H1 (cell line): ENCODE results near the gene NLGN4Y. TPM values are rescaled to one million over a fixed set of nuclear protein-coding genes. Genes with fewer than 3 reads are reported as not detected.
A peak's percentile ranks its signal among the peaks of the same experiment; 100 is the strongest.

Experiments
- CTCF ChIA-PET: fragments of 300-600 bp; sonication (Branson Sonifier 250); formaldehyde crosslinking; loops from one replicate; lab custom pipeline; 2021; ENCODE audit not compliant: partially characterized antibody; lab: Charles Lee
- POLR2A ChIA-PET: fragments of 300-600 bp; sonication (Branson Sonifier 250); formaldehyde crosslinking; loops from one replicate; lab custom pipeline; 2021; ENCODE audit warnings: inconsistent platforms; ENCODE audit not compliant: partially characterized antibody; lab: Charles Lee
- DNase-seq, 2 experiments: peaks; one replicate each; pipeline versions ENCODE4 v3.0.0 to v3.0.0-alpha.2; 2010 to 2022; ENCODE audit warnings: low spot score in 2 of 2, low read depth in 1 of 2, mixed read lengths in 1 of 2
- FAIRE-seq: peaks from 2 replicates; lab custom pipeline; 2011; peaks lifted over from hg19 to GRCh38; lab: Jason Lieb, UNC
- H2AFZ ChIP-seq: 2 replicates; pipeline ENCODE4 v1.8.1; 2012; ENCODE audit warnings: low read length, inconsistent platforms
- H2AK5ac ChIP-seq: 2 replicates; pipeline ENCODE4 v1.6.1; 2013; ENCODE audit warnings: low read depth, low read length
- H2BK120ac ChIP-seq: replicated peaks from 2 replicates; pipeline ENCODE3; 2013; ENCODE audit warnings: low read depth, low read length, inconsistent platforms
- H2BK12ac ChIP-seq: 2 replicates; pipeline ENCODE4 v1.6.1; 2013; ENCODE audit warnings: low read depth, low read length
- H2BK15ac ChIP-seq: 2 replicates; pipeline ENCODE4 v1.6.1; 2013; ENCODE audit warnings: low read length
- H2BK20ac ChIP-seq: 2 replicates; pipeline ENCODE4 v1.6.1; 2013; ENCODE audit warnings: low read length
- H2BK5ac ChIP-seq: 2 replicates; pipeline ENCODE4 v1.6.1; 2013; ENCODE audit warnings: low read depth, low read length
- H3K14ac ChIP-seq: 2 replicates; pipeline ENCODE4 v1.6.1; 2013; ENCODE audit warnings: inconsistent platforms; ENCODE audit not compliant: insufficient read length
- H3K18ac ChIP-seq: 2 replicates; pipeline ENCODE4 v1.6.1; 2013; ENCODE audit warnings: low read length; ENCODE audit errors: extremely low read depth
- H3K23ac ChIP-seq: 2 replicates; pipeline ENCODE4 v1.6.1; 2013; ENCODE audit warnings: inconsistent platforms; ENCODE audit not compliant: insufficient read length
- H3K23me2 ChIP-seq: 2 replicates; pipeline ENCODE4 v1.6.1; 2013; ENCODE audit warnings: low read depth, low read length
- H3K27ac ChIP-seq: 2 replicates; pipeline ENCODE4 v1.6.1; 2011; ENCODE audit warnings: low read depth, low read length, inconsistent platforms
- H3K27me3 ChIP-seq, 4 experiments: replicated peaks in 1 of 4; 1 replicate in 1 of 4; 2 replicates in 3 of 4; pipeline versions ENCODE4 v1.6.1 to v1.8.1; 2011 to 2013; ENCODE audit warnings: low read length in 3 of 4, mild to moderate bottlenecking in 3 of 4, inconsistent platforms in 2 of 4, mixed read lengths in 2 of 4, moderate library complexity in 1 of 4; ENCODE audit not compliant: control insufficient read depth in 3 of 4, insufficient read depth in 3 of 4; ENCODE audit errors: extremely low read depth in 1 of 4
- H3K36me3 ChIP-seq, 4 experiments: 2 replicates each; pipeline versions ENCODE4 v1.6.1 to v1.8.1; 2011 to 2013; ENCODE audit warnings: mild to moderate bottlenecking in 4 of 4, low read length in 3 of 4, moderate library complexity in 2 of 4, control low read depth in 1 of 4, inconsistent platforms in 1 of 4; ENCODE audit not compliant: insufficient read depth in 4 of 4, control insufficient read depth in 2 of 4
- H3K4ac ChIP-seq: replicated peaks from 2 replicates; pipeline ENCODE3; 2013; ENCODE audit warnings: low read length, low read depth, mixed read lengths, inconsistent platforms; ENCODE audit not compliant: insufficient read length
- H3K4me1 ChIP-seq, 4 experiments: replicated peaks in 1 of 4; 1 replicate in 1 of 4; 2 replicates in 3 of 4; pipeline versions ENCODE4 v1.6.1 to v1.8.1; 2011 to 2013; ENCODE audit warnings: low read length in 3 of 4, inconsistent platforms in 2 of 4, mixed read lengths in 1 of 4; ENCODE audit not compliant: insufficient read depth in 4 of 4, control insufficient read depth in 3 of 4
- H3K4me2 ChIP-seq, 2 experiments: 2 replicates each; pipeline versions ENCODE4 v1.6.1 to v1.8.1; 2011 to 2013; ENCODE audit warnings: low read depth in 2 of 2, low read length in 2 of 2, control low read depth in 1 of 2, inconsistent platforms in 1 of 2, mild to moderate bottlenecking in 1 of 2; ENCODE audit not compliant: insufficient read depth in 1 of 2
- H3K4me3 ChIP-seq, 4 experiments: fragments of 200-600, 300-600 bp in 1 of 4; sonication (generic), shearing (Covaris generic), sonication (Bioruptor Twin) in 1 of 4; 2 replicates each; pipeline versions ENCODE4 v1.5.1 to v1.8.1; 2011 to 2016; ENCODE audit warnings: low read length in 4 of 4, low read depth in 3 of 4, control low read depth in 2 of 4, inconsistent platforms in 2 of 4, mild to moderate bottlenecking in 2 of 4, mixed read lengths in 1 of 4, moderate library complexity in 1 of 4; ENCODE audit not compliant: insufficient read depth in 2 of 4; ENCODE audit errors: extremely low read depth in 1 of 4
- H3K56ac ChIP-seq: replicated peaks from 2 replicates; pipeline ENCODE3; 2013; ENCODE audit warnings: low read depth, mild to moderate bottlenecking, mixed read lengths, low read length, inconsistent platforms; ENCODE audit not compliant: insufficient read length
- H3K79me1 ChIP-seq: 2 replicates; pipeline ENCODE4 v1.6.1; 2013; ENCODE audit warnings: low read depth, low read length, control low read depth
- H3K79me2 ChIP-seq, 2 experiments: 2 replicates each; pipeline versions ENCODE4 v1.6.1 to v1.8.1; 2012 to 2013; ENCODE audit warnings: low read length in 2 of 2, mild to moderate bottlenecking in 2 of 2, inconsistent platforms in 1 of 2; ENCODE audit not compliant: insufficient read depth in 2 of 2, control insufficient read depth in 1 of 2
- H3K9ac ChIP-seq, 4 experiments: replicated peaks in 1 of 4; 1 replicate in 1 of 4; 2 replicates in 3 of 4; pipeline versions ENCODE4 v1.6.1 to v1.8.1; 2011 to 2013; ENCODE audit warnings: low read depth in 3 of 4, low read length in 3 of 4, control low read depth in 2 of 4, mild to moderate bottlenecking in 2 of 4, moderate library complexity in 2 of 4, inconsistent platforms in 1 of 4; ENCODE audit errors: extremely low read depth in 1 of 4
- H3K9me3 ChIP-seq, 2 experiments: 2 replicates each; pipeline versions ENCODE4 v1.6.1 to v1.8.1; 2012 to 2013; ENCODE audit warnings: mild to moderate bottlenecking in 2 of 2, moderate library complexity in 2 of 2, control low read depth in 1 of 2, inconsistent platforms in 1 of 2, low read depth in 1 of 2, low read length in 1 of 2, mixed read lengths in 1 of 2; ENCODE audit not compliant: insufficient read depth in 2 of 2
- H4K20me1 ChIP-seq, 2 experiments: replicated peaks in 1 of 2; 2 replicates each; pipeline versions ENCODE3 to v1.8.1; 2011 to 2013; ENCODE audit warnings: inconsistent platforms in 2 of 2, low read length in 2 of 2, mild to moderate bottlenecking in 1 of 2; ENCODE audit not compliant: insufficient read depth in 2 of 2, control insufficient read depth in 1 of 2
- H4K5ac ChIP-seq: 2 replicates; pipeline ENCODE4 v1.6.1; 2013; ENCODE audit warnings: low read length, low read depth, mixed read lengths, inconsistent platforms; ENCODE audit not compliant: insufficient read length
- H4K8ac ChIP-seq: 2 replicates; pipeline ENCODE4 v1.8.0; 2013; ENCODE audit warnings: mild to moderate bottlenecking, moderate library complexity, low read length, inconsistent platforms; ENCODE audit not compliant: insufficient read depth; ENCODE audit errors: extremely low read depth
- H4K91ac ChIP-seq: replicated peaks from 2 replicates; pipeline ENCODE3; 2013; ENCODE audit warnings: low read length, mixed read lengths, inconsistent platforms; ENCODE audit not compliant: insufficient read length
- CEBPB ChIP-seq: IDR thresholded peaks from 2 replicates; pipeline ENCODE4 v1.6.1; 2012; ENCODE audit warnings: low read depth, low read length
- TBP ChIP-seq: IDR thresholded peaks from 2 replicates; pipeline ENCODE4 v1.6.1; 2011; ENCODE audit warnings: low read depth, low read length, improper control_type of control experiment
- WGBS, 2 experiments: shearing (Covaris generic) in 1 of 2; methylation state at CpG; one replicate each; pipeline versions ENCODE4 v1.1.6 to v1.1.7; 2013 to 2015; ENCODE audit warnings: low lambda C conversion rate in 2 of 2, mixed read lengths in 2 of 2, inconsistent platforms in 1 of 2, low coverage in 1 of 2, missing lambda C conversion rate in 1 of 2; ENCODE audit not compliant: insufficient replicate concordance in 2 of 2, insufficient coverage in 1 of 2, insufficient read length in 1 of 2; ENCODE audit errors: extremely low coverage in 1 of 2, missing lambda C conversion rate in 1 of 2; 5-methylcytosine and 5-hydroxymethylcytosine counted together
- polyA plus RNA-seq, 7 experiments: library from polyadenylated mRNA; depleted of rRNA in 3 of 7; stranded (reverse) in 5 of 7; unstranded in 2 of 7; fragments of >200 nt in 5 of 7; fragments of 200-250 nt in 2 of 7; gene quantifications; 1 replicate in 5 of 7; 2 replicates in 1 of 7; 4 replicates in 1 of 7; pipeline versions ENCODE4 v1.2.1 to v1.2.3, GENCODE V29; 2011 to 2013; ENCODE audit warnings: missing spikeins in 2 of 7, mixed read lengths in 2 of 7
- total RNA-seq: library from RNA; stranded (reverse); fragmentation: NEBNext Ultra II Directional; extraction: Animal tissue kit (Norgen Biotek cat#: 25700); gene quantifications from 2 replicates; pipeline ENCODE4 v1.2.1, GENCODE V29; 2021

NLGN4Y gene
- total and polyA plus RNA-seq, 2 of the 8 experiments (the other 6 are each of a cell fraction or from before 2014, with no cell fraction given), result 35.7 to 51.3 TPM

GRCh38 chrY:14522379-14522950, 1.9 kb upstream of the NLGN4Y start:
- no peaks in the 10 kb centered on the region for H4K20me1 ChIP-seq
- POLR2A ChIA-PET, result interaction anchor here (1.7 kb wide), 1 partner anchor 55 kb away, joined by 5 read pairs; no protein-coding TSS in a partner anchor
- H3K27ac ChIP-seq, result no peak overlapping the region

More at GRCh38 chrY:14522379-14522950, 1.9 kb upstream of the NLGN4Y start:
- Histone ChIP-seq H3K9me3 (no peaks in the 10 kb centered on the region), H3K4me2 (peak overlapping the region; percentile 75 to 89), H4K8ac (no peak overlapping the region), H3K18ac (no peak overlapping the region), H2BK5ac (no peak overlapping the region), H2BK20ac (no peak overlapping the region), H3K14ac (no peak overlapping the region), H3K56ac (peak overlapping the region; percentile 12), H3K23me2 (no peaks in the 10 kb centered on the region), H3K9ac (peak overlapping the region in 1 of 4 experiments; percentile 10; a peak in 1 of 7 replicates), H2BK12ac (no peak overlapping the region), H2AFZ (0 out of 2 replicates have a peak overlapping the region, but pooled peaks have one; percentile 44), H3K79me2 (peaks cover 0 to 49% of the 10 kb centered on the region in 2 experiments; a peak in 2 of 4 replicates), H4K91ac (no peak overlapping the region)
- no peak for DNase-seq
- CTCF ChIA-PET, result no interaction called here
- TF ChIP-seq TBP, result peak; percentile 66
- no peak for TF ChIP-seq CEBPB
- TF ChIP-seq, all 59 proteins: peak for 1
- 1% methylated on average over 9 of the region's 14 CpGs; no CpG with 5 or more reads in 1 of the 2 experiments for WGBS, 2 experiments
- Histone ChIP-seq H3K36me3 (no peaks in the 10 kb centered on the region; a peak in 1 of 8 replicates), H3K4ac (no peak overlapping the region), H2BK120ac (no peak overlapping the region), H2AK5ac (no peak overlapping the region), H4K5ac (peak overlapping the region; percentile 66), H3K23ac (no peak overlapping the region), H3K4me1 (no peaks in the 10 kb centered on the region), H3K27me3 (no peaks in the 10 kb centered on the region), H3K4me3 (peak overlapping the region; percentile 75 to 83 (median 82)), H3K79me1 (no peaks in the 10 kb centered on the region), H2BK15ac (no peak overlapping the region)
- FAIRE-seq, result peak; percentile 93
